HepG2 (cell line): ENCODE measurements around the gene VEGFB. TPM values are rescaled to one million over a fixed set of nuclear protein-coding genes. Genes with fewer than 3 reads are reported as not detected.

Source experiments
- AHR ChIP-seq: IDR thresholded peaks from 2 replicates; pipeline ENCODE4 v1.6.1; 2018; ENCODE audit warnings: missing genetic modification reagents, missing compliant biosample characterization
- ASH2L ChIP-seq: fragments of 300-600, 200-600 bp; sonication (generic); IDR thresholded peaks from 2 replicates; pipeline ENCODE4 v1.7.0; 2017; ENCODE audit warnings: low read depth, mild to moderate bottlenecking, moderate library complexity, mixed read lengths, low read length; ENCODE audit not compliant: insufficient read length
- EZH2 ChIP-seq: conservative IDR thresholded peaks from 2 replicates; pipeline ENCODE4 v1.6.1; 2012; ENCODE audit warnings: mild to moderate bottlenecking, low read depth, low read length, moderate library complexity
- HNF4G ChIP-seq, 2 experiments: sonication (generic) in 1 of 2; formaldehyde crosslinking in 1 of 2; IDR thresholded peaks; 2 replicates each; pipeline versions ENCODE4 v1.4.0 to v1.6.1; 2011 to 2020; ENCODE audit warnings: borderline replicate concordance in 2 of 2, low read depth in 2 of 2, mild to moderate bottlenecking in 2 of 2, low read length in 1 of 2, missing genetic modification reagents in 1 of 2, moderate library complexity in 1 of 2
- ISL2 ChIP-seq: sonication (generic); formaldehyde crosslinking; IDR thresholded peaks from 2 replicates; pipeline ENCODE4 v1.5.0; 2020; ENCODE audit warnings: missing genetic modification reagents
- JDP2 ChIP-seq: sonication (generic); formaldehyde crosslinking; IDR thresholded peaks from 2 replicates; pipeline ENCODE4 v1.8.1; 2022; ENCODE audit warnings: missing genetic modification reagents, borderline replicate concordance
- KDM2A ChIP-seq: sonication (generic); formaldehyde crosslinking; IDR thresholded peaks from 2 replicates; pipeline ENCODE4 v1.4.0; 2020; ENCODE audit warnings: low read depth, missing genetic modification reagents, borderline replicate concordance
- NFYC ChIP-seq: IDR thresholded peaks from 2 replicates; pipeline ENCODE4 v1.6.1; 2016; ENCODE audit warnings: missing genetic modification reagents, missing compliant biosample characterization
- PCBP2 ChIP-seq: fragments of 200-400 bp; formaldehyde crosslinking; optimal IDR thresholded peaks from 2 replicates; pipeline ENCODE3; 2018; ENCODE audit warnings: low read length, low read depth; ENCODE audit not compliant: poor library complexity, severe bottlenecking
- REPIN1 ChIP-seq: sonication (generic); formaldehyde crosslinking; IDR thresholded peaks from 2 replicates; pipeline ENCODE4 v1.8.0; 2022; ENCODE audit warnings: missing genetic modification reagents, low read depth, mild to moderate bottlenecking, borderline replicate concordance
- RFXAP ChIP-seq: sonication (generic); formaldehyde crosslinking; IDR thresholded peaks from 2 replicates; pipeline ENCODE4 v1.4.0; 2020; ENCODE audit warnings: missing genetic modification reagents, borderline replicate concordance
- SNAPC2 ChIP-seq: sonication (generic); formaldehyde crosslinking; IDR thresholded peaks from 2 replicates; pipeline ENCODE4 v1.8.1; 2022; ENCODE audit warnings: mild to moderate bottlenecking, missing genetic modification reagents
- YEATS4 ChIP-seq: sonication (generic); formaldehyde crosslinking; IDR thresholded peaks from 2 replicates; pipeline ENCODE4 v1.4.0; 2020; ENCODE audit warnings: missing genetic modification reagents, borderline replicate concordance
- ZIK1 ChIP-seq: sonication (generic); formaldehyde crosslinking; IDR thresholded peaks from 2 replicates; pipeline ENCODE4 v1.5.0; 2020; ENCODE audit warnings: mild to moderate bottlenecking, low read depth, missing genetic modification reagents, borderline replicate concordance
- ZNF143 ChIP-seq: sonication (generic); formaldehyde crosslinking; IDR thresholded peaks from 2 replicates; pipeline ENCODE4 v1.4.0; 2020; ENCODE audit warnings: missing genetic modification reagents
- ZNF432 ChIP-seq: sonication (generic); formaldehyde crosslinking; IDR thresholded peaks from 2 replicates; pipeline ENCODE4 v1.5.0; 2020; ENCODE audit warnings: missing genetic modification reagents, mild to moderate bottlenecking, borderline replicate concordance
- ZNF552 ChIP-seq: sonication (generic); formaldehyde crosslinking; IDR thresholded peaks from 2 replicates; pipeline ENCODE4 v1.9.0; 2022; ENCODE audit warnings: missing genetic modification reagents, mild to moderate bottlenecking, borderline replicate concordance
- polyA plus RNA-seq, 8 experiments: library from polyadenylated mRNA; depleted of rRNA in 3 of 8; stranded (reverse) in 7 of 8; unstranded in 1 of 8; fragments of >200 nt; fragmentation: Illumina TruSeq in 4 of 8; extraction: Trizol in 4 of 8; gene quantifications; 2 replicates each; pipeline versions ENCODE4 v1.2.1 to v1.2.3, GENCODE V29; 2011 to 2016; ENCODE audit warnings: low read depth in 4 of 8, missing spikeins in 1 of 8, mixed read lengths in 1 of 8; ENCODE audit not compliant: insufficient read depth in 1 of 8
- total RNA-seq, 5 experiments: library from RNA; depleted of rRNA; stranded (reverse); fragments of >200 nt; fragmentation: Illumina TruSeq; extraction: Trizol; gene quantifications; 2 replicates each; pipeline ENCODE4 v1.2.3, GENCODE V29; 2016; ENCODE audit warnings: low read depth in 1 of 5
- TF ChIP-seq, protein P1 (sequence below), 2 experiments: sonication (generic) in 1 of 2; formaldehyde crosslinking in 1 of 2; IDR thresholded peaks; 2 replicates each; pipeline versions ENCODE4 v1.6.1 to v1.9.0; 2014 to 2022; ENCODE audit warnings: antibody characterized with exemption in 1 of 2, borderline replicate concordance in 1 of 2, inconsistent platforms in 1 of 2, low read depth in 1 of 2, missing genetic modification reagents in 1 of 2
- TF ChIP-seq, protein P2 (sequence below): sonication (generic); formaldehyde crosslinking; IDR thresholded peaks from 2 replicates; pipeline ENCODE4 v1.5.1; 2020; ENCODE audit warnings: missing genetic modification reagents, mild to moderate bottlenecking, borderline replicate concordance

The VEGFB gene
- total and polyA plus RNA-seq, 2 of the 13 experiments (the other 11 are each of a cell fraction or from before 2014, with no cell fraction given): 9.0 to 11.3 TPM

DNA sequence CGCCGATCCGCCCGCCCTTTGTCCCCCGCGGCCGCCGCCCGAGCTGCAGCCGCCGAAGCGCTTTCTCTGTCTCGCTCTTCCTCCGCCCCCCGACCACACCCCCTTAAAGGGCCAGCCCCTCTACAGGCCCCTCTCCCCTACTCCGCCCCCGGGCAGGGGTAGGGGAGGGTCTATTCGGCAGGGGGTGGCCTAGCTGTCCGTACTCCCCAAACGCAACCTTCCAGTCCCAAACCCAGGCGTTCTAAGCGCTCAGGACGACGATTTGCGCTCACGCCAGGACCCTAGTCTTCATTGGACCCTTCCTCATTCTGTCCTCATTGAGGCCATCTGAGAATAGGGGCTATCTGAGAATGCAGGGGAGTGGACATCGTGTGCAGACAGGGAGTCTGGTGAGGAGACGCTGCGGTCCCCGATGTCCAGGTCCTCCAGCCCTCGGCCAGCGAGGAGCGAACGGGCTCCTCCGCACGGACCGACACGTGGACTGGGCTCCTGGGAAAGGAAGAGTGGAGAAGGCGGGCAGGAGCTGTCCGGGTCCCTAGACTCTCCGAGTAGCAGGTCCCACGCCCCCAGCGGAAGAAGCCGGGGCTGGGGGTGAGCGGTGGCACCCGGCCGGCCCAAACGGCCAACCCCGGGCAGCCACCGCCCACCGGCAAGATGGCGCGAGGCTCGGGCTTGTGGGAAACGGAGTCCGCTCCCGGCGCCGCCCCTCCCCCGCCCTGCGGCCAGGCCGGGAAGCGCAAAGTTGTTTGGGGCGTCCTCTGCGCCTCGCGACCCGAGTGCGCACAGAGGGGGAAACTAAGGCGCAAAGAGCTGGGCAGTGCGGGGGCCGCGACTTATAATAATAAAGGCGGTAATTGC, 12.7 kb downstream of the VEGFB start, which contains the start of gene PPP1R14B (continued):
- TF ChIP-seq JDP2 (CRISPR knock-in tag) (no peak; the same call in 1 of the 2 replicates), ISL2 (CRISPR knock-in tag) (0 out of 2 replicates have a peak, but pooled peaks have one; percentile 15), KDM2A (CRISPR knock-in tag) (peak; percentile 81; the same call in 1 of the 2 replicates), REPIN1 (CRISPR knock-in tag) (no peak; the same call in 1 of the 2 replicates), ZNF552 (CRISPR knock-in tag) (peak; percentile 35; the same call in 1 of the 2 replicates), EZH2 (no peak), PCBP2 (no peak), YEATS4 (CRISPR knock-in tag) (peak; percentile 7; the same call in 1 of the 2 replicates), ZIK1 (no peak; the same call in 1 of the 2 replicates), RFXAP (CRISPR knock-in tag) (no peak), AHR (peak; percentile 44; the same call in 1 of the 2 replicates), SNAPC2 (CRISPR knock-in tag) (peak; percentile 63; the same call in 1 of the 2 replicates), NFYC (peak; percentile 57; the same call in 1 of the 2 replicates), ASH2L (peak; percentile 72), HNF4G (IDR thresholded peaks at IDR 0.05; ENCODE audit: borderline replicate concordance, low read depth, low read length) (peak; percentile 12; the same call in 1 of the 2 replicates), HNF4G (CRISPR knock-in tag; IDR thresholded peaks at IDR 0.05; ENCODE audit: borderline replicate concordance, low read depth) (no peak), ZNF432 (CRISPR knock-in tag) (0 out of 2 replicates have a peak, but pooled peaks have one; percentile 19), ZNF143 (CRISPR knock-in tag) (peak; percentile 93)
- TF ChIP-seq, protein P1, sequence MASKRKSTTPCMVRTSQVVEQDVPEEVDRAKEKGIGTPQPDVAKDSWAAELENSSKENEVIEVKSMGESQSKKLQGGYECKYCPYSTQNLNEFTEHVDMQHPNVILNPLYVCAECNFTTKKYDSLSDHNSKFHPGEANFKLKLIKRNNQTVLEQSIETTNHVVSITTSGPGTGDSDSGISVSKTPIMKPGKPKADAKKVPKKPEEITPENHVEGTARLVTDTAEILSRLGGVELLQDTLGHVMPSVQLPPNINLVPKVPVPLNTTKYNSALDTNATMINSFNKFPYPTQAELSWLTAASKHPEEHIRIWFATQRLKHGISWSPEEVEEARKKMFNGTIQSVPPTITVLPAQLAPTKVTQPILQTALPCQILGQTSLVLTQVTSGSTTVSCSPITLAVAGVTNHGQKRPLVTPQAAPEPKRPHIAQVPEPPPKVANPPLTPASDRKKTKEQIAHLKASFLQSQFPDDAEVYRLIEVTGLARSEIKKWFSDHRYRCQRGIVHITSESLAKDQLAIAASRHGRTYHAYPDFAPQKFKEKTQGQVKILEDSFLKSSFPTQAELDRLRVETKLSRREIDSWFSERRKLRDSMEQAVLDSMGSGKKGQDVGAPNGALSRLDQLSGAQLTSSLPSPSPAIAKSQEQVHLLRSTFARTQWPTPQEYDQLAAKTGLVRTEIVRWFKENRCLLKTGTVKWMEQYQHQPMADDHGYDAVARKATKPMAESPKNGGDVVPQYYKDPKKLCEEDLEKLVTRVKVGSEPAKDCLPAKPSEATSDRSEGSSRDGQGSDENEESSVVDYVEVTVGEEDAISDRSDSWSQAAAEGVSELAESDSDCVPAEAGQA (IDR thresholded peaks at IDR 0.05; ENCODE audit: low read depth): peak; percentile 36; the same call in 1 of the 2 replicates
- TF ChIP-seq, protein P1 (CRISPR knock-in tag; IDR thresholded peaks at IDR 0.05; ENCODE audit: borderline replicate concordance): 0 out of 2 replicates have a peak, but pooled peaks have one; percentile 17
- TF ChIP-seq, protein P2, sequence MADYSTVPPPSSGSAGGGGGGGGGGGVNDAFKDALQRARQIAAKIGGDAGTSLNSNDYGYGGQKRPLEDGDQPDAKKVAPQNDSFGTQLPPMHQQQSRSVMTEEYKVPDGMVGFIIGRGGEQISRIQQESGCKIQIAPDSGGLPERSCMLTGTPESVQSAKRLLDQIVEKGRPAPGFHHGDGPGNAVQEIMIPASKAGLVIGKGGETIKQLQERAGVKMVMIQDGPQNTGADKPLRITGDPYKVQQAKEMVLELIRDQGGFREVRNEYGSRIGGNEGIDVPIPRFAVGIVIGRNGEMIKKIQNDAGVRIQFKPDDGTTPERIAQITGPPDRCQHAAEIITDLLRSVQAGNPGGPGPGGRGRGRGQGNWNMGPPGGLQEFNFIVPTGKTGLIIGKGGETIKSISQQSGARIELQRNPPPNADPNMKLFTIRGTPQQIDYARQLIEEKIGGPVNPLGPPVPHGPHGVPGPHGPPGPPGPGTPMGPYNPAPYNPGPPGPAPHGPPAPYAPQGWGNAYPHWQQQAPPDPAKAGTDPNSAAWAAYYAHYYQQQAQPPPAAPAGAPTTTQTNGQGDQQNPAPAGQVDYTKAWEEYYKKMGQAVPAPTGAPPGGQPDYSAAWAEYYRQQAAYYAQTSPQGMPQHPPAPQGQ (CRISPR knock-in tag): no peak
